Myocyte (in vitro differentiated cells): ENCODE results near the gene BEND6. TPM values are rescaled to one million over a fixed set of nuclear protein-coding genes. Genes with fewer than 3 reads are reported as not detected.
A peak's percentile ranks its signal among the peaks of the same experiment; 100 is the strongest.
"Not testable (repeated sequence)": the region's sequence is repeated elsewhere in the genome, so short reads cannot be mapped to it uniquely, and the experiment has no call there.

Experiments
- DNase-seq: peaks from one replicate; pipeline ENCODE4 v3.0.0-alpha.2; 2012; ENCODE audit warnings: low read depth
- total RNA-seq: library from RNA; depleted of rRNA; stranded (reverse); fragments of >200 nt; gene quantifications from 2 replicates; pipeline ENCODE4 v1.2.3, GENCODE V29; 2014

BEND6 gene
- total RNA-seq, 1 donor from 2014 or later, result 12.0 TPM

- DNase-seq, result no peak
Measured at GRCh38 chr6:56977192-56977591, 22.3 kb downstream of the BEND6 start.

- no peak for DNase-seq
Measured at GRCh38 chr6:56978530-56978929, 23.6 kb downstream of the BEND6 start.

- DNase-seq, result peak; percentile 19
Measured at GRCh38 chr6:56984361-56984760, 29.5 kb downstream of the BEND6 start.

GRCh38 chr6:56984884-56985283, 30.0 kb downstream of the BEND6 start:
- no peak for DNase-seq

GRCh38 chr6:56986611-56987010, 31.7 kb downstream of the BEND6 start:
- DNase-seq, result no peak

- DNase-seq, result no peak
Measured at GRCh38 chr6:56988145-56988544, 33.2 kb downstream of the BEND6 start.

GRCh38 chr6:56992036-56992435, 37.1 kb downstream of the BEND6 start:
- DNase-seq, result no peak

GRCh38 chr6:56992703-56993102, 37.8 kb downstream of the BEND6 start:
- DNase-seq, result no peak

- DNase-seq, result no peak
Measured at GRCh38 chr6:56995347-56995902, 40.5 kb downstream of the BEND6 start.

- DNase-seq, result no peak
Measured at GRCh38 chr6:56996401-56996800, 41.5 kb downstream of the BEND6 start.

GRCh38 chr6:56999049-56999448, 44.1 kb downstream of the BEND6 start:
- no peak for DNase-seq

GRCh38 chr6:56999748-57000147, 44.8 kb downstream of the BEND6 start:
- DNase-seq, result not testable (repeated sequence)

GRCh38 chr6:57002197-57002596, 47.3 kb downstream of the BEND6 start:
- no peak for DNase-seq

- no peak for DNase-seq
Measured at GRCh38 chr6:57004292-57004691, 49.4 kb downstream of the BEND6 start.

GRCh38 chr6:57006101-57006500, 51.2 kb downstream of the BEND6 start:
- DNase-seq, result no peak

GRCh38 chr6:57008069-57008468, 53.2 kb downstream of the BEND6 start:
- not testable (repeated sequence) for DNase-seq

- peak; percentile 77 for DNase-seq
Measured at GRCh38 chr6:57013521-57013926, 58.6 kb downstream of the BEND6 start.

GRCh38 chr6:57017069-57017468, 62.2 kb downstream of the BEND6 start:
- no peak for DNase-seq

GRCh38 chr6:57017841-57018240, 62.9 kb downstream of the BEND6 start:
- no peak for DNase-seq

- DNase-seq, result no peak
Measured at GRCh38 chr6:57019434-57019833, 64.5 kb downstream of the BEND6 start.

- peak; percentile 47 for DNase-seq
Measured at GRCh38 chr6:57021086-57021720, 66.3 kb downstream of the BEND6 start.

- DNase-seq, result no peak
Measured at GRCh38 chr6:57024321-57024720, 69.4 kb downstream of the BEND6 start.

GRCh38 chr6:57024775-57025174, 69.9 kb downstream of the BEND6 start:
- no peak for DNase-seq
